GM12892 (cell line): ENCODE data around the gene CEP135.

Experiments
- POLR2AphosphoS5 ChIP-seq: IDR thresholded peaks from 2 replicates; pipeline ENCODE4 v1.6.1; 2011; ENCODE audit warnings: low read depth, low read length, control low read depth
- TAF1 ChIP-seq: IDR thresholded peaks from 2 replicates; pipeline ENCODE4 v1.6.1; 2011; ENCODE audit warnings: low read depth, mild to moderate bottlenecking, control low read depth, low read length, borderline replicate concordance

DNA sequence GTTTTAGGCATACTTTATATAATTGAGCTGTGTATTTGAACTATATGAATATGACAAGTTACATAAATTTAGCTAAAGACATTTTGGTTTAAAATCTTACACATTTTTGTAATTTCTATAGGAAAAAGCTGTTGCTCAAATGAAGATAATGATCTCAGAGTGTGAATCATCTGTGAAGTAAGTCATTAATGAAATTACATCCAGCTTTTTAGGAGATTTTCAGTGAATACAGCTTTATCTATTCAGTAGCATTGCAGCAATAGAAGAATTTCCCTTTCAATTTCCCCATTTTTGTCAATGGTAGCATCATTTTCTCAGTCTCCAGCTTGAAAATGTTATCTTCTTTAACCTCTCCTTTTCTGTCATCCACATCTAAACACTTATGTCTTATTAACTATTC, 59.5 kb downstream of the CEP135 start:
- no peak for TF ChIP-seq TAF1
- no peak for TF ChIP-seq POLR2AphosphoS5
